ENCODE data around the gene RAMP3. TPM values are rescaled to one million over a fixed set of nuclear protein-coding genes. Genes with fewer than 3 reads are reported as not detected.

RAMP3 gene
- total RNA-seq, 1 donor from 2014 or later = not detected

- H3K36me3 Mint-ChIP-seq (ENCODE audit: unreplicated experiment) = no peaks in the 10 kb centered on the region
- DNase-seq (ENCODE audit: extremely low spot score, unreplicated experiment) = no peak
- H3K4me1 Mint-ChIP-seq (ENCODE audit: unreplicated experiment) = peaks cover 21% of the 10 kb centered on the region
- TF ChIP-seq CTCF (IDR thresholded peaks at IDR 0.05) = no peak
- H3K27me3 Mint-ChIP-seq (ENCODE audit: unreplicated experiment) = peaks cover 31% of the 10 kb centered on the region
- H3K9me3 Mint-ChIP-seq (ENCODE audit: unreplicated experiment) = no peaks in the 10 kb centered on the region
- no peak overlapping the region for H3K27ac Mint-ChIP-seq (ENCODE audit: unreplicated experiment)
- H3K4me3 Mint-ChIP-seq (ENCODE audit: unreplicated experiment) = no peak overlapping the region
Measured at GRCh38 chr7:45114926-45115325, 42.7 kb upstream of the RAMP3 start.

- Mint-ChIP-seq H3K27ac (ENCODE audit: unreplicated experiment) (no peak overlapping the region), H3K4me3 (ENCODE audit: unreplicated experiment) (no peak overlapping the region), H3K4me1 (ENCODE audit: unreplicated experiment) (peaks cover 13% of the 10 kb centered on the region), H3K27me3 (ENCODE audit: unreplicated experiment) (peaks cover 31% of the 10 kb centered on the region), H3K36me3 (ENCODE audit: unreplicated experiment) (no peaks in the 10 kb centered on the region), H3K9me3 (ENCODE audit: unreplicated experiment) (no peaks in the 10 kb centered on the region)
- DNase-seq (ENCODE audit: extremely low spot score, unreplicated experiment) = no peak
- TF ChIP-seq CTCF (IDR thresholded peaks at IDR 0.05) = no peak
Measured at GRCh38 chr7:45116048-45116447, 41.5 kb upstream of the RAMP3 start.

GRCh38 chr7:45117582-45117981 lies 40.0 kb upstream of the RAMP3 start:
- peaks cover 4% of the 10 kb centered on the region for H3K4me1 Mint-ChIP-seq (ENCODE audit: unreplicated experiment)
- no peaks in the 10 kb centered on the region for H3K36me3 Mint-ChIP-seq (ENCODE audit: unreplicated experiment)
- DNase-seq (ENCODE audit: extremely low spot score, unreplicated experiment) = no peak
- no peak overlapping the region for H3K27ac Mint-ChIP-seq (ENCODE audit: unreplicated experiment)
- peaks cover 33% of the 10 kb centered on the region for H3K27me3 Mint-ChIP-seq (ENCODE audit: unreplicated experiment)
- no peak overlapping the region for H3K4me3 Mint-ChIP-seq (ENCODE audit: unreplicated experiment)
- no peaks in the 10 kb centered on the region for H3K9me3 Mint-ChIP-seq (ENCODE audit: unreplicated experiment)
- TF ChIP-seq CTCF (IDR thresholded peaks at IDR 0.05) = no peak

GRCh38 chr7:45118292-45118691 lies 39.3 kb upstream of the RAMP3 start:
- no peak overlapping the region for H3K27ac Mint-ChIP-seq (ENCODE audit: unreplicated experiment)
- H3K27me3 Mint-ChIP-seq (ENCODE audit: unreplicated experiment) = peaks cover 26% of the 10 kb centered on the region
- TF ChIP-seq CTCF (IDR thresholded peaks at IDR 0.05) = no peak
- H3K4me3 Mint-ChIP-seq (ENCODE audit: unreplicated experiment) = no peak overlapping the region
- H3K9me3 Mint-ChIP-seq (ENCODE audit: unreplicated experiment) = no peaks in the 10 kb centered on the region
- DNase-seq (ENCODE audit: extremely low spot score, unreplicated experiment) = no peak
- no peaks in the 10 kb centered on the region for H3K4me1 Mint-ChIP-seq (ENCODE audit: unreplicated experiment)
- no peaks in the 10 kb centered on the region for H3K36me3 Mint-ChIP-seq (ENCODE audit: unreplicated experiment)

GRCh38 chr7:45118889-45119331 lies 38.7 kb upstream of the RAMP3 start:
- no peaks in the 10 kb centered on the region for H3K9me3 Mint-ChIP-seq (ENCODE audit: unreplicated experiment)
- H3K27me3 Mint-ChIP-seq (ENCODE audit: unreplicated experiment) = peaks cover 23% of the 10 kb centered on the region
- no peak for TF ChIP-seq CTCF (IDR thresholded peaks at IDR 0.05)
- no peak overlapping the region for H3K4me3 Mint-ChIP-seq (ENCODE audit: unreplicated experiment)
- no peak for DNase-seq (ENCODE audit: extremely low spot score, unreplicated experiment)
- H3K36me3 Mint-ChIP-seq (ENCODE audit: unreplicated experiment) = no peaks in the 10 kb centered on the region
- no peaks in the 10 kb centered on the region for H3K4me1 Mint-ChIP-seq (ENCODE audit: unreplicated experiment)
- H3K27ac Mint-ChIP-seq (ENCODE audit: unreplicated experiment) = no peak overlapping the region
